ENCODE results near the gene CTU1. TPM values are rescaled to one million over a fixed set of nuclear protein-coding genes. Genes with fewer than 3 reads are reported as not detected.

CTU1 gene
- total RNA-seq, 6 experiments from 2014 or later = 5.0 to 8.9 (median 5.9) TPM

- peaks cover 4% of the 10 kb centered on the region; the same call in 1 of the 2 replicates for H3K9me3 Mint-ChIP-seq
- no peak for DNase-seq
- peaks cover 6% of the 10 kb centered on the region; the same call in 1 of the 2 replicates for H3K4me1 Mint-ChIP-seq (ENCODE audit: low read depth)
- no peak overlapping the region for H3K27ac Mint-ChIP-seq
- H3K36me3 Mint-ChIP-seq (ENCODE audit: low read depth) = no peaks in the 10 kb centered on the region
- TF ChIP-seq CTCF (IDR thresholded peaks at IDR 0.05) = no peak
- no peak overlapping the region for H3K4me3 Mint-ChIP-seq
- peaks cover 24% of the 10 kb centered on the region for H3K27me3 Mint-ChIP-seq (ENCODE audit: insufficient read depth)
Measured at GRCh38 chr19:51121257-51121656, 13.0 kb upstream of the CTU1 start.

- H3K4me1 Mint-ChIP-seq (ENCODE audit: low read depth) = peaks cover 6% of the 10 kb centered on the region; the same call in 1 of the 2 replicates
- H3K9me3 Mint-ChIP-seq = peaks cover 4% of the 10 kb centered on the region; the same call in 1 of the 2 replicates
- no peak overlapping the region for H3K4me3 Mint-ChIP-seq
- H3K27ac Mint-ChIP-seq = no peak overlapping the region
- no peaks in the 10 kb centered on the region for H3K36me3 Mint-ChIP-seq (ENCODE audit: low read depth)
- DNase-seq = no peak
- TF ChIP-seq CTCF (IDR thresholded peaks at IDR 0.05) = no peak
- H3K27me3 Mint-ChIP-seq (ENCODE audit: insufficient read depth) = peaks cover 28% of the 10 kb centered on the region
Measured at GRCh38 chr19:51120160-51120559, 12.0 kb upstream of the CTU1 start.

GRCh38 chr19:51119611-51120010 is 11.4 kb upstream of the CTU1 start:
- Mint-ChIP-seq H3K4me3 (no peak overlapping the region), H3K4me1 (ENCODE audit: low read depth) (peaks cover 6% of the 10 kb centered on the region; the same call in 1 of the 2 replicates), H3K27me3 (ENCODE audit: insufficient read depth) (peaks cover 31% of the 10 kb centered on the region), H3K36me3 (ENCODE audit: low read depth) (no peaks in the 10 kb centered on the region), H3K9me3 (peaks cover 4% of the 10 kb centered on the region; the same call in 1 of the 2 replicates), H3K27ac (no peak overlapping the region)
- no peak for DNase-seq
- TF ChIP-seq CTCF (IDR thresholded peaks at IDR 0.05) = no peak

GRCh38 chr19:51119101-51119500 is 10.9 kb upstream of the CTU1 start:
- Mint-ChIP-seq H3K4me1 (ENCODE audit: low read depth) (peaks cover 6% of the 10 kb centered on the region; the same call in 1 of the 2 replicates), H3K27me3 (ENCODE audit: insufficient read depth) (peaks cover 30% of the 10 kb centered on the region), H3K27ac (no peak overlapping the region), H3K36me3 (ENCODE audit: low read depth) (no peaks in the 10 kb centered on the region), H3K9me3 (peaks cover 4% of the 10 kb centered on the region; the same call in 1 of the 2 replicates), H3K4me3 (no peak overlapping the region)
- TF ChIP-seq CTCF (IDR thresholded peaks at IDR 0.05) = no peak
- no peak for DNase-seq

- no peaks in the 10 kb centered on the region for H3K36me3 Mint-ChIP-seq (ENCODE audit: low read depth)
- no peak for DNase-seq
- no peak overlapping the region for H3K4me3 Mint-ChIP-seq
- TF ChIP-seq CTCF (IDR thresholded peaks at IDR 0.05) = no peak
- peaks cover 6% of the 10 kb centered on the region; the same call in 1 of the 2 replicates for H3K4me1 Mint-ChIP-seq (ENCODE audit: low read depth)
- H3K27ac Mint-ChIP-seq = no peak overlapping the region
- H3K9me3 Mint-ChIP-seq = peaks cover 1% of the 10 kb centered on the region; the same call in 1 of the 2 replicates
- H3K27me3 Mint-ChIP-seq (ENCODE audit: insufficient read depth) = peaks cover 28% of the 10 kb centered on the region
Measured at GRCh38 chr19:51116736-51117286, 8.6 kb upstream of the CTU1 start.
